ENCODE data around the gene STK39. TPM values are rescaled to one million over a fixed set of nuclear protein-coding genes. Genes with fewer than 3 reads are reported as not detected.

STK39 gene
- total and polyA plus RNA-seq, 2 of the 4 experiments (the other 2 are of a cell fraction) = 11.8 to 16.4 TPM

DNA sequence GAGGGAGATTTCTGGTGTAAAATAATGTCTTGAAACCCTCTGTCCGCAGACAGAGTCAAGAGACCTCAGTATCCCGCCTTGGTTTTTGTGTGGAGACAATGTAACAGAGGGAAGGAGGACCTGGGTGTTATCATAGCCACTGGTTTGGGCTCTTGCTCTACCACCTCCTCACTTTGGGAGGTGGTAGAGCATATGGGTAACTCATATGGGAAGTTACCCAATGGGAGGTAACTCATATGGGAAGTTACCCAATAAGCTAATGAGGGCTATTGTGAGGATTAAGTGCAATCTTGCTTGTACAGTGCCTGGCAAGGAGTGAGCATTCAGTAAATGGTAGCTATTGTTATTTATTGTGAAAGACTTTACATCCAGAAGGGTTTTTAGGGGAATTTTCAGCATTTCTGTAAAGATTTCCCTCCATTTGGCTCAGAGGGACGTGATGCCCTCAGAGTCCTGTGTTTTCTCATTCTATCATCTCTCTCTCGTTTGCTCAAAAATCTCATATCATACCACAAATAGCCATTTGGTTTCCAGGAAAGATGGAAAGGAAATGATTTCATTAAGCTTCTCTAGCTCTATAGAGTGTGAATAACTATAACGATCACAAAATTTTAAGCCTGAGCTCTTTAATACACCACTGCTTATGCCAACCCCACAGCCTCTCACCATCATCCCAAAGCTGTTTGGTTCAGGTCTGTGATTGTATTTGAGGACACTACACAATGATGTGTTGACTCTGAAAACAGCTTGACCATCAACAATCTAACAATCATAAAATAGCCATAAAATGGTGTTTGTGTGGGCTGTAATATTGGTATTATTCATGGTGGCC, 307.7 kb downstream of the STK39 start:
- Histone ChIP-seq H2AFZ (replicated peaks; ENCODE audit: low read length, poor library complexity) (no peak overlapping the region), H3K18ac (ENCODE audit: low read depth, low read length) (no peak overlapping the region), H3K9me3 (ENCODE audit: control insufficient read depth, insufficient read depth, low read length) (no peaks in the 10 kb centered on the region), H4K91ac (ENCODE audit: insufficient read depth, low read depth, low read length) (no peak overlapping the region), H3K23ac (ENCODE audit: low read depth, low read length) (no peak overlapping the region), H3K14ac (replicated peaks; ENCODE audit: low read depth, low read length) (no peak overlapping the region), H3K79me1 (ENCODE audit: low read depth in 1 of 2, low read length in 2 of 2) (no peaks in the 10 kb centered on the region), H3K4me3 (ENCODE audit: insufficient read depth, low read depth, low read length) (no peak overlapping the region), H2BK15ac (ENCODE audit: low read depth, low read length) (no peak overlapping the region), H2BK20ac (ENCODE audit: low read depth, low read length) (no peak overlapping the region), H4K8ac (ENCODE audit: low read depth in 2 of 2, low read length in 2 of 2) (no peak overlapping the region), H3K4ac (ENCODE audit: low read depth, low read length) (no peak overlapping the region), H2AK9ac (replicated peaks; ENCODE audit: low read depth, low read length, poor library complexity) (no peak overlapping the region), H3K36me3 (ENCODE audit: control insufficient read depth, insufficient read depth, low read length) (no peaks in the 10 kb centered on the region), H2BK5ac (ENCODE audit: low read depth, low read length, poor library complexity, severe bottlenecking) (no peak overlapping the region), H4K5ac (ENCODE audit: low read depth, low read length) (no peak overlapping the region), H3K27me3 (ENCODE audit: control insufficient read depth, insufficient read depth, low read length) (no peaks in the 10 kb centered on the region), H3K9me1 (ENCODE audit: insufficient read depth, low read length) (no peaks in the 10 kb centered on the region), H3K4me1 (ENCODE audit: control insufficient read depth, insufficient read depth, low read length) (no peaks in the 10 kb centered on the region), H3K56ac (ENCODE audit: extremely low read depth, insufficient read depth, low read length) (no peak overlapping the region), H4K20me1 (ENCODE audit: insufficient read depth, low read length) (no peaks in the 10 kb centered on the region), H2AK5ac (ENCODE audit: low read depth, low read length) (no peak overlapping the region), H3K9ac (ENCODE audit: low read depth, low read length) (no peak overlapping the region), H2BK120ac (ENCODE audit: low read depth, low read length) (no peak overlapping the region), H3K27ac (ENCODE audit: insufficient read depth, low read length) (no peak overlapping the region), H3K4me2 (ENCODE audit: low read depth, low read length) (no peak overlapping the region)
- no TSS peak for BruUV-seq (replicated peaks)
- ATAC-seq (ENCODE audit: low read depth) (no peak), DNase-seq (no peak)
- TF ChIP-seq RAD21 (IDR thresholded peaks at IDR 0.05; ENCODE audit: low read length) (no peak), MAZ (IDR thresholded peaks at IDR 0.05; ENCODE audit: borderline replicate concordance, low read depth, low read length) (no peak), RCOR1 (IDR thresholded peaks at IDR 0.05; ENCODE audit: insufficient replicate concordance, low read length) (no peak), CEBPB (IDR thresholded peaks at IDR 0.05; ENCODE audit: low read depth, low read length) (no peak), MXI1 (IDR thresholded peaks at IDR 0.05; ENCODE audit: borderline replicate concordance, low read depth, low read length) (no peak), SMC3 (IDR thresholded peaks at IDR 0.05; ENCODE audit: low read depth, low read length) (no peak), NFE2L2 (IDR thresholded peaks at IDR 0.05; ENCODE audit: low read depth, low read length) (no peak), FOS (IDR thresholded peaks at IDR 0.05; ENCODE audit: low read depth, low read length) (no peak), USF2 (IDR thresholded peaks at IDR 0.05; ENCODE audit: low read depth, low read length) (no peak), POLR2A (IDR thresholded peaks at IDR 0.05; ENCODE audit: low read depth, low read length) (no peak), MAFK (IDR thresholded peaks at IDR 0.05; ENCODE audit: low read depth, low read length) (no peak), CHD1 (IDR thresholded peaks at IDR 0.05; ENCODE audit: low read depth, low read length) (no peak), BHLHE40 (IDR thresholded peaks at IDR 0.05; ENCODE audit: low read depth, low read length) (no peak), RFX5 (IDR thresholded peaks at IDR 0.05; ENCODE audit: low read depth, low read length) (no peak)
- TF ChIP-seq, protein P1, sequence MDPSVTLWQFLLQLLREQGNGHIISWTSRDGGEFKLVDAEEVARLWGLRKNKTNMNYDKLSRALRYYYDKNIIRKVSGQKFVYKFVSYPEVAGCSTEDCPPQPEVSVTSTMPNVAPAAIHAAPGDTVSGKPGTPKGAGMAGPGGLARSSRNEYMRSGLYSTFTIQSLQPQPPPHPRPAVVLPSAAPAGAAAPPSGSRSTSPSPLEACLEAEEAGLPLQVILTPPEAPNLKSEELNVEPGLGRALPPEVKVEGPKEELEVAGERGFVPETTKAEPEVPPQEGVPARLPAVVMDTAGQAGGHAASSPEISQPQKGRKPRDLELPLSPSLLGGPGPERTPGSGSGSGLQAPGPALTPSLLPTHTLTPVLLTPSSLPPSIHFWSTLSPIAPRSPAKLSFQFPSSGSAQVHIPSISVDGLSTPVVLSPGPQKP (IDR thresholded peaks at IDR 0.05; ENCODE audit: borderline replicate concordance, low read depth, low read length) = no peak
- TF ChIP-seq, protein P2, sequence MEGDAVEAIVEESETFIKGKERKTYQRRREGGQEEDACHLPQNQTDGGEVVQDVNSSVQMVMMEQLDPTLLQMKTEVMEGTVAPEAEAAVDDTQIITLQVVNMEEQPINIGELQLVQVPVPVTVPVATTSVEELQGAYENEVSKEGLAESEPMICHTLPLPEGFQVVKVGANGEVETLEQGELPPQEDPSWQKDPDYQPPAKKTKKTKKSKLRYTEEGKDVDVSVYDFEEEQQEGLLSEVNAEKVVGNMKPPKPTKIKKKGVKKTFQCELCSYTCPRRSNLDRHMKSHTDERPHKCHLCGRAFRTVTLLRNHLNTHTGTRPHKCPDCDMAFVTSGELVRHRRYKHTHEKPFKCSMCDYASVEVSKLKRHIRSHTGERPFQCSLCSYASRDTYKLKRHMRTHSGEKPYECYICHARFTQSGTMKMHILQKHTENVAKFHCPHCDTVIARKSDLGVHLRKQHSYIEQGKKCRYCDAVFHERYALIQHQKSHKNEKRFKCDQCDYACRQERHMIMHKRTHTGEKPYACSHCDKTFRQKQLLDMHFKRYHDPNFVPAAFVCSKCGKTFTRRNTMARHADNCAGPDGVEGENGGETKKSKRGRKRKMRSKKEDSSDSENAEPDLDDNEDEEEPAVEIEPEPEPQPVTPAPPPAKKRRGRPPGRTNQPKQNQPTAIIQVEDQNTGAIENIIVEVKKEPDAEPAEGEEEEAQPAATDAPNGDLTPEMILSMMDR (conservative IDR thresholded peaks at IDR 0.05; ENCODE audit: low read depth, low read length) = no peak
- CTCF ChIA-PET = no interaction called here
- WGBS, 2 experiments (ENCODE audit: extremely low coverage in 2 of 2, insufficient read length in 1 of 2) = no CpG with 5 or more reads among the region's 5 CpGs
- dilution Hi-C loops (cut with HindIII; ENCODE audit: low sequenced_read_pairs, unreplicated experiment) (no loop called here), in situ Hi-C loops (cut with MboI; ENCODE audit: low sequenced_read_pairs) (no loop called here), intact Hi-C loops (cut with micrococcal nuclease) (no loop called here)
- POLR2A ChIA-PET (ENCODE audit: unreplicated experiment) = no interaction called here
